GM21447 (cell line): ENCODE data around the gene NLRP6.

Experiments
- ATAC-seq: cut with Tn5 transposase; IDR thresholded peaks from one replicate; pipeline ENCODE4 v1.9.1; 2021; ENCODE audit not compliant: unreplicated experiment

The NLRP6 gene

DNA sequence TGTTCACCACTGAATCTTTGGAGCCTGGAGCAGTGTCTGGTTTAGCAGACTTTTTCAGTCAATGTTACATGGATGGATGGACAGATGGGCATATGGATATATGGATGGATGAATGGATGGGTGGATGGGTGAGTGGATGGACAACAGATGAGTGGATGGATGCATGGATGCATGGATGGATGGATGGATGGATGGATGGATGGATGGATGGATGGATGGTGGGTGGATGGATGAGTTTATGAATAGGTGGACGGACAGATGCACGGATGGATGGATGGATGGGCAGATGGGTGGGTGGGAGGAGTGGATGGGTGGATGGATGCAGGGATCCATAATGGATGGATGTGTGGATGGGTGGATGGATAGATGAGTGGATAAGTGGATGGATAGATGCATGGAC is 22.4 kb upstream of the NLRP6 start:
- ATAC-seq = no peak

DNA sequence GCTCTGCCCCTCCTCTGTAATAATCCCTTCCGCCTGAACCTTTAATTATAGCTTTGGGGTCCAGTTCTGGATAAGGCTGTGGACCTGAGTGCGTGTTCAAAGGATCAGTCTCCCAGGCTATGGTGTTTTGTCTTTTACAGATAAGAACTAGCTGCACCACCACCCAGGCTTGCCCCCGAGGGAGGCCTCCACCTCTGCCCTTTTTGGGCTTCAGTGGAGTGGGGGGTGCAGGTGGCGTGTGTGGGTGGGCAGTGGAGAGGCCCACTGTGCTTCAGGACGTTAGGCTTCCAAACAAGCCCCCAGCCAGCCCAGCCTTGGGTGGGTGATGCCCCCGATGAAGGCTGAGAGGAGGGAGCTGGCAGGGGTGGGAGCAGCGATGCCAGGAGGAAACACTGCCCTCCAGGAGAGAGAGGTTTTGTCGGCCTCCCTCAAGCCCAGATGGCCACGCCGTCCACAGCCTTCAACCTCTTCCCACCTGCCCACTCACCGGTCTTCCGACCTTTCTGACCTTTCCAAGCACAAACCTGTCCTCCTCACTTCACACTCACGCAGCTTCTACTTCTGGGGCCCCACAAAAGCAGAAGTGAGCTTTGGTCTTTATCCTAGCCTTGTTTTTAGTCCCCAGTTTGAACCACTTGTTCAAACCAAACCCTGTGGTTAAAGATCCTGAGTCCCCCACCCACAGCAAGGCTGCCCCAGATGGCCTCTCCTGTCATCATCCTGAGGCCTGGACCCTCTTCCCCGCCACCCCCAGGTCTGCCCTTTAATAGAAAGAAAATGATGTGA is 21.1 kb upstream of the NLRP6 start:
- no peak for ATAC-seq

DNA sequence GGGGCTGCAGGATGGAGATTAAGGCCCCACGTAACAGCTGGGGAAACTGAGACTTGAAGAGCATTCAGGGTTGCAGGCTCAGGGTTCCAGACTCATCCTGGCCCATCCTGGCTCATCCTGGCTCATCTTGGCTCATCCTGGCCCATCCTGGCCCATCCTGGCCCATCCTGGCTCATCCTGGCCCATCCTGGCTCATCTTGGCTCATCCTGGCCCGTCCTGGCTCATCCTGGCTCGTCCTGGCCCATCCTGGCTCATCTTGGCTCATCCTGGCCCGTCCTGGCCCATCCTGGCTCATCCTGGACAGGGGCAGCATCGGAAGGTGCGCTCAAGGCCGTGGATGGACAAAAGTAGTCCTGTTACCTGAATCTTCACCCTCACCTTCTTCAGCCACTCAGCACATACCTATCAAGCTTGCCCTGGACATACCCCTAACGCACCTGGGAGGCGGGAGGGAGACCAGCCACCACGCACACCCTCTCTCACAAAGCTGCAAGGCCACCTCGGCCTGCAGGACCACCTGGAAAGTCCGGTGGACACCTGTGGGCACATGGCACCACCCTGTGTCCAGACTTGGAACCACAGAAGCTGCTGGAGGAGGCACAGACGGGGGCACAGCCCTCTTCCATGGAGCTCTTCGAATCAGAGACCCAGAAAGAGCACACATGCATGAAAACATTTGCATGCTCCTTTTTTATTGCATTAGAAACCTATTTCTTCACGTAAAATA is 20.3 kb upstream of the NLRP6 start:
- no peak for ATAC-seq

DNA sequence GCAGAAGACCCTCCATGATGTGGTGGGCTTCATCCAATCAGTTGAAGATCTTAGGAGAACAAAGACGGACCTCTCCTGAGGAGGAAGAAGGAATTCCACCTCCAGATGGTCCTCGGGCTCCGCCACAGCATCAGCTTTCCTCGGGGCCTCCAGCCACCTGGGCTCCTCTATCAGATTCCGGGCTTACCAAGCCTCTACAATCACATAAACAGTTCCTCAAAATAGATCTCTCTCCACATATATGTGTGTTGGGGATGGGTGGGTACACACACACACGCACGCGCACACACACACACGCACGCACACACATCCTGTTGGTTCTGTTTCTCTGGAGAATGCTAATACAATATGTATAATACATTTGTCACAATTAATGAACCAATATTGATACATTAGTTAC is 18.8 kb upstream of the NLRP6 start:
- ATAC-seq = no peak

DNA sequence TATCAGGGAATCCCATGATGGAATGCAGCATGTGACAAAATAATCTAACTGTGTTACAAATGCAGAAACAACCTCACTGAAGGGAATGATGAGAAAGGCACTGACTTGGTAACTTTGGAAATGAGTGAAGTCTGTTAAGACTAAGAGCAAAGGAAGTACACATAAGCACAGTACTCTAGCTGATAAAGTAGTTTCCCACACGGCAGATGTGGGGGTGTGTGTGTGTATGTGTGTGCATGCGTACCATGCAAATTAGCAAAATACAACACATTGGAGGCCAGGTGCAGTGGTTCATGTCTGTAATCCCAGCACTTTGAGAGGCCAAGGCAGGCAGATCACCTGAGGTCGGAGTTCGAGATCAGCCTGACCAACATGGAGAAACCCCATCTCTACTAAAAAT is 16.6 kb upstream of the NLRP6 start:
- no peak for ATAC-seq

DNA sequence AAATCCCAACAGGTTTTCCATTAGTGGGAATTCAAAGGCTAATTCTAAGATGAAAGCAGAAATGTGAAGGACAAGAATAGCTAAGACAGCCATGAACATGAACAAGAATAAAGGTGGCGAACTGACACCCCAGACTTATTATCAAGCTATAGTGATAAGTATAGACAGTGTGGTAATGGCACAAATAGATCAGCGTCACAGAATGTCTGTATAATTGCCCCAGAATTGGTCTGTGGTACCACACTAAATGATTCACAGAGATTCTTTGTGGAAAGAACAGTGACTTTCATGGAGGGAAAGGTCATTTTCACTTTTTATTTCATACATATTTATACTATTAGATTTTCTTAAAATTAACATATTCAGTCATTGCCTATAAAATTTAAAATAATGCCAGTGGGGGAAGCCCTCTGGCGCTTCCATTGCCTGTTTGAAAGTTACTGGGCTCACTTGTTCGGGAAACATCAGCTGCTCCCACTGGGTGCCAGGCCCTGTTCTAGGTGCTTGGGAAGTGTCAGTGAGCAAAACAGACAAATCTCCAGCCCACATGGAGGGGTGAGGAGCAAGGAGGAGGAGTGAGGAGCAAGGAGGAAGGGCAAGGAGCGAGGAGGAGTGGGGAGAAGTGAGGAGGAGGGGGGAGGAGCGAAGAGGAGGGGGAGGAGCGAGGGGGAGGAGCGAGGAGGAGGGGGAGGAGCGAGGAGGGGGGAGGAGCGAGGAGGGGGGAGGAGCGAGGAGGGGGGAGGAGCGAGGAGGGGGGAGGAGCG is 11.3 kb upstream of the NLRP6 start:
- no peak for ATAC-seq

DNA sequence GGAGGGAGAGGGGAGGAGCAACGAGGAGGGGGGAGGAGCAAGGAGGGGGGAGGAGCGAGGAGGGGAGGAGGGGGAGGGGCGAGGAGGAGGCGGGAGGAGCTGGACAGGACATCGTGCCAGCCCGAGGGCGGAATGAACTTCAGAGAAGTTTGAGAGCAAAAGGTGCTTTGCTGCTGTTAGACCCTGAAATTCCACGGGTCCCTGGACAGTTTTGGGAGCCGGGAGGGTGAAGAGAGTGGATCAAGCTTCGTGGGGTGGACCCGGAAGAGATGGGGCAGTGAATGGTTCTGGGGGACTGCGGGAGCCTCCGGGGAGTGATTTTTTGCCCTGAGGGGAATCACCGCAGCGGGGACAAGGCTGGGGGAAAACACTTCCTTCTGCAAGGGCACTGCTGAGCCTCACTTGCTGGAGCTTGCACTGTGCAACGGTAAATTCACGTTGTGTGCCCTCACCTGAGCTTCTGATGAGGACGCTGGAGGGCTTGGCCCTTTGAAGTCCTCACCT is 10.7 kb upstream of the NLRP6 start:
- ATAC-seq = no peak

DNA sequence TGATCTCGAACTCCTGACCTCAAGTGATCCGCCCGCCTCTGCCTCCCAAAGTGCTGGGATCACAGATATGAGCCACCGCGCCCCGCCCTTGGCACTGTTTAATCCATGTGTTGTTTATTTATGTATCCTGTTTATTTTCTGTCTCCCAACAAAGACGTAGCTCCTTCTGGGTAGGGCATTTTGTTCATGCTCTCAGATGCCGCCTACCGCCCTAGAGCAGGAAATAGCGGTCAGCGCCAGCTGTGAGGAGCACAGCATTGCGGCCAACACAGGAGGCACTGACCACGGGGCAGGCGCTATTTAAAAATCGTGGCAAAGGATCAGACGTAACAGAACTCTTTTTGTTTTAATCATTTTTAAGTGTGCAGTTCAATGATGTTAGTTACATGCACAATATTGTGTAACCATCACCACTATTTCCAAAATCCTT is 9.5 kb upstream of the NLRP6 start:
- ATAC-seq = peak; percentile 44

DNA sequence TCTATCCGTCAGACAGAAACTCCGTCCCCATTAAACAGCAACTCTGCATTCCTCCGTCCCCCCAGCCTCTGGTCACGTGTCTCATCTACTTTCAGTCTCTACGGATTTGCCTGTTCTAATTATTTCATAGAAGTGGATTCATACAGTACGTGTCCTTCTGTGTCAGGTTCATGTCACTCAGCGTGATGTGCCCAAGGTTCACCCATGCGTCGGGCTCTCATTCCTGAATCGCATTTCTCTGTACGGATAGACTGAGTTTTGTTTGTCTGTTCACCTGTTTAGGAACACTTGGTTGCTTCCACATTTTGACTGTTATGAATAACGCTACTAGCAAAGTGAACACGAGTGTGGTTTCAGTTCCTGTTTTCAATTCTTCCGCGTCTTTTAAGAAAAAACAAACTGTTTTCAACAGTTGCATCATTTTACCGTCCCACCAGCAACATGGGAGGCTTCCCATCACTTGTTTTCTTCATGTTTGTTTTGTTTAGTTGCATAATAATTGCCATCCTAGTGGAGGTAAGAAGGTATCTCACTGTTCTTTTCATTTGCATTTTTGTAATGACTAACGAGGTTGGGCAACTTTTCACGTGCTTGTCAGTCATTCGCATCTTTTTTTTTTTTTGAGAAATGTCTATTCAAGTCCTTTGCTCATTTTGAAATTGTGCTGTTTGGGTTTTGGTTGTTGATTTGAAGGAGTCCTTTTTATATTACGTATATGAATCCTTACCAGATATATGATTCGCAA is 8.9 kb upstream of the NLRP6 start:
- ATAC-seq = peak; percentile 66

DNA sequence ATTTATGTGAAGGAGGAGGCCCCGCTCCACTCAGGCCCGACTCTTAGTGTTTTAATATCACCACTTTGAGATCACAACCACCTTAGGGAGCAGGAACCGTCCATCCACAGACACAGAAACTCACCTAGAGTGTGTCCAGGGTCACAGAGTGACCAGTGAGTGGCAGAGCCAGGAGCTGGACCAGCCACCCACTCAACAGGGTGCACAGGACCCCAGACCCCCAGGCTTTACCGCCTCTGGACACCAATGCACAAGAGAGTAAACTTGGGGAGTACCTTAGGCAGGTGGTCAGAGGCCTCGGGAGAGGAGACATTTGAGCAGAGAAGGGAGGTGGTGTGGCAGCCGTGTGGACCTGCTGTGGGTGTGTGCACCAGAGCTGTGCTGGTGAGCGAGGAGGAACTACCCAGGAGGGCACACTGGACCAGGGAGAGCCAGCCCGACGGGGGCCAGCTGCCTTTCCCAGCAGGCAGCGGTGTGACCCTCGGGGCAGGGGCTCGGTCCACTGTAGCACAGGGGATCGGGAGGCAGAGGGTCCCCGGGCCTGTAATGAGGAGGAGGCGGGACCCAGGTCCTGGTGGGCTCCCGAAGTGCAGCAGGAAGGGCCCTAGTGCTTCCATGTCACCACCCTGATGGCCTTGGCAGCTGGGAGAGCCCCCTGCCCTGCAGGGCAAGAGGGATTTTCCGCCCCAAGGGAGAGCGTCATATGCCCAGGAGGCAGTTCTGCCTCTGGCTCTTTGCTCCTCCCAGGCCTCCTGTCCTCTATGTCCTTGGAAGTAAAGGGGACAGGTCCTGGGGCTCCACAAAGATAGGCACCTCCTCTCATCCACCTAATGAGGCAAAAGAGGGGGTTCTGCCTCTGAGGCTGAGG is 7.5 kb upstream of the NLRP6 start:
- ATAC-seq = no peak

DNA sequence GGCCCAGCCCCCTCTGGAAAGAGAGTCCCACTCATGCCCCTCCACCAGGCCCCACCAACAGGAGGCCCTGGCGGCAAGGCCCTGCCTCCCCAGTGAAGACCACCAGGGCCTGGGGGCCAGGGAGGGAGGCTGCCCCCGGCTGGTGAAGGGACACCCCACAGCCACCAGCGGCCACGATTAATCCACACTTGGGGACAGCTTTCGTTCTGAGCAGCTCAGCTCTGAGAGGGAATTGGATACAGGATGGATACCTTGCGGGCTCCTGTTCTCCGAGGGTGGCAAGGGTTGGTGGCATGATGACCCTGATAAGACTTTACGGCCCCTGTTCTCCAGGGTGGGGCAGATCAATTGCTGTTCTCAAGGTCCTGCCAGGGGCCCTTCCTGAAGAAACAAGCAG is 6.9 kb upstream of the NLRP6 start:
- ATAC-seq = no peak

DNA sequence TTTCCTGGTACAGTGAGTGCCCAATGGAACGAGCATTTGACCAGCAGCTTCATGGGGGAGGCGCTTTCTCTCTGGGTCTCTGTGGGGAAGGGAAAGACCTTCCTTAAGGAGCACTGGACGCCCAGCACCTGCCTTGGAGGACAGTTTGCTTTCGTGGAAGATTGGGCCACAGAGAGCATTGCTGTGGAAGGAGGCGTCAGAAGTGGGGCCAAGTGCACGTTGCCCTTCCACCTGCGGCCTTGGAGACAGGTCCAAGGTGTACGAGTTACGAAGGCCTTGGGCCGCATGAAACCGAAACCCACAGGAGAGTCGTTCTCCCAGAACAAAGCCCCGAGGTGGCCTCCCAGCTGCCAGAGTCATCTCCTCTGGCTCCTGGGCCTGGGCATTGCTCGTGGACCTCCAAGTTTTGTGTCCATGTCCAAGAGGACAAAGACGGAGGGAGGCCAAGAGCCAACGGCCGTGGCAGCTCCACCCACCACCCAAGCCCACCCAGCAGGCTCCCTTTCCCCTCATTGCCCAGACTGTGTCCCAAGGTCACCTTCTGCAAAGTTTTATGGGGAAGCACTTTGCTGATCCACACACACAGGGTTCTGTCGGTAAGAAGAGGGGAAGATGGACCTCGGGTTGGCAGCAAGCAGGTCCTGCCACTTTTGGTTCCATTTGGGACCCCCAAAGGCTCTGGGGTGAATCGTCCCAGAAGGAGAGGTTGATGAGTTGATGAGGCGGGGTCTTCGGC is 5.8 kb upstream of the NLRP6 start:
- no peak for ATAC-seq

DNA sequence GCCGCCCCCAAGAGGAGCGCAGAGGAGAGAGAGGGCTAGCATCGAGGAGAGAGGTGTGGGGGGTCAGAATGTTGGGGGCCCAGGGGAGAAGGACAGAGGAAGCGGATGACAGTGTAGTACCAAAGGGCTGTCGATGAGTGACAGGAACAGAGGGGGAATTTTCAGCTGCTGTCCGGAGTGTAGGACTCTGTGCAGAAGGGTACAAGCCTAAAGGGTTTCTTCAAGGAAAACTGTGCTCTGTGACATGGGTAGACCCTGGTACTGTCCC is 5.3 kb upstream of the NLRP6 start:
- ATAC-seq = no peak

DNA sequence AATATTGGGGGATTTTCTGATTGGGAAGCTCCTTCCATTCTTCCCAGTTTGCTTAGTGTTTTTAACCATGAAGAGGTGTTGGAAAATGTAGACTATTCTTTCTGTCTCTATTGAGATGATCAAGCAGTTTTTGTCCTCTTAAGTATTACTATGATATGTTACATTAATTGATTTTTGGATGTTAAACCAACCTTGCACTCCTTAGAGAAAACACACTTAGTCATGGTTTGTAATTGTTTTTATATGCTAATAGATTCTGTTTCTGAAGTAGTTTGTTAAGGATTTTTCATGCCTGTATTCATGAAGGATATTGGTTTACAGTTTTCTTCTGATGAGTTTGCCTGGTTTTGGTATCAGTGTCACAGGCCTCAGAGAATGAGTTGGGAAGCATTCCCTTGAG is 2.0 kb upstream of the NLRP6 start:
- ATAC-seq = no peak

DNA sequence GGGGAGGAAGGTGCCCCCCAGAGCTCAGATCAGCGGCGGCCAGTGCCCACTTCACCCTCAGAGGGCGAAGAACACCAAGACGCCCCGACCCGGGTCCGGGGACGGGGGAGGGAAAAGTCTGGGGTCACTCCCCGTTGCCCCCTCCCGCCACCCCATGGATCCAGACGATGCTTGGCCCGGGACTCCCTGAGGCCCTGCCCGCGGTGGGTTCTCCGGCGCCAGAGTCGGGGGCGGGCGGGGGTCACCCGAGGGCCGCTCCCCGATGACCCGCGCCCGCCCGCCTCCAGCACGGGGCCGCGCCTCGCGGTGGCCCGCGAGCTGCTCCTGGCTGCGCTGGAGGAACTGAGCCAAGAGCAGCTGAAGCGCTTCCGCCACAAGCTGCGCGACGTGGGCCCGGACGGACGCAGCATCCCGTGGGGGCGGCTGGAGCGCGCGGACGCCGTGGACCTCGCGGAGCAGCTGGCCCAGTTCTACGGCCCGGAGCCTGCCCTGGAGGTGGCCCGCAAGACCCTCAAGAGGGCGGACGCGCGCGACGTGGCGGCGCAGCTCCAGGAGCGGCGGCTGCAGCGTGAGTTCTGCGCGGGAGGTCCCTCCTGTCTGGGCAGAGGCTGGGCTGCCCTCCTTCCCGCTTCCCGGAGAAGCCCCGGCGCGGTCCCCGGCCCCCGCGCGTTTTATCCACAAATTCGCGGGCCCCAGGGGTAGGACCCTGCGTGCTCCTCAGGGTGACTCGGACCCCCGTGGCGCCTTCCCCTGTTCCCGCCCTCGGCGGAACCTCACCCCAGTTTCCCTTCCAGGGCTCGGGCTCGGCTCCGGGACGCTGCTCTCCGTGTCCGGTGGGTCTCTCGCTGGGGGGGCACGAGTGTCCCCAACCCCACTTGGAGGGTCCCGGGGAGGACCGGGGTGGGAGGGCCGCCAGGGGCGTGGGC is 1.1 kb downstream of the NLRP6 start:
- ATAC-seq = no peak

DNA sequence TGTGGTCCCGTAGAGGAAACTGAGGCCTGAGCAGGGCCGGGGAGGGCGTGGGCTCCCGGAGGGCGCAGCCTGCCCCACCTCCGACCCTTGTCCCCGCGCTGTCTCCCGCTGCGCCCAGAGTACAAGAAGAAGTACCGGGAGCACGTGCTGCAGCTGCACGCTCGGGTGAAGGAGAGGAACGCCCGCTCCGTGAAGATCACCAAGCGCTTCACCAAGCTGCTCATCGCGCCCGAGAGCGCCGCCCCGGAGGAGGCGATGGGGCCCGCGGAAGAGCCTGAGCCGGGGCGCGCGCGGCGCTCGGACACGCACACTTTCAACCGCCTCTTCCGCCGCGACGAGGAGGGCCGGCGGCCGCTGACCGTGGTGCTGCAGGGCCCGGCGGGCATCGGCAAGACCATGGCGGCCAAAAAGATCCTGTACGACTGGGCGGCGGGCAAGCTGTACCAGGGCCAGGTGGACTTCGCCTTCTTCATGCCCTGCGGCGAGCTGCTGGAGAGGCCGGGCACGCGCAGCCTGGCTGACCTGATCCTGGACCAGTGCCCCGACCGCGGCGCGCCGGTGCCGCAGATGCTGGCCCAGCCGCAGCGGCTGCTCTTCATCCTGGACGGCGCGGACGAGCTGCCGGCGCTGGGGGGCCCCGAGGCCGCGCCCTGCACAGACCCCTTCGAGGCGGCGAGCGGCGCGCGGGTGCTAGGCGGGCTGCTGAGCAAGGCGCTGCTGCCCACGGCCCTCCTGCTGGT is 1.9 kb downstream of the NLRP6 start:
- ATAC-seq = no peak

DNA sequence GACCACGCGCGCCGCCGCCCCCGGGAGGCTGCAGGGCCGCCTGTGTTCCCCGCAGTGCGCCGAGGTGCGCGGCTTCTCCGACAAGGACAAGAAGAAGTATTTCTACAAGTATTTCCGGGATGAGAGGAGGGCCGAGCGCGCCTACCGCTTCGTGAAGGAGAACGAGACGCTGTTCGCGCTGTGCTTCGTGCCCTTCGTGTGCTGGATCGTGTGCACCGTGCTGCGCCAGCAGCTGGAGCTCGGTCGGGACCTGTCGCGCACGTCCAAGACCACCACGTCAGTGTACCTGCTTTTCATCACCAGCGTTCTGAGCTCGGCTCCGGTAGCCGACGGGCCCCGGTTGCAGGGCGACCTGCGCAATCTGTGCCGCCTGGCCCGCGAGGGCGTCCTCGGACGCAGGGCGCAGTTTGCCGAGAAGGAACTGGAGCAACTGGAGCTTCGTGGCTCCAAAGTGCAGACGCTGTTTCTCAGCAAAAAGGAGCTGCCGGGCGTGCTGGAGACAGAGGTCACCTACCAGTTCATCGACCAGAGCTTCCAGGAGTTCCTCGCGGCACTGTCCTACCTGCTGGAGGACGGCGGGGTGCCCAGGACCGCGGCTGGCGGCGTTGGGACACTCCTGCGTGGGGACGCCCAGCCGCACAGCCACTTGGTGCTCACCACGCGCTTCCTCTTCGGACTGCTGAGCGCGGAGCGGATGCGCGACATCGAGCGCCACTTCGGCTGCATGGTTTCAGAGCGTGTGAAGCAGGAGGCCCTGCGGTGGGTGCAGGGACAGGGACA is 2.7 kb downstream of the NLRP6 start:
- ATAC-seq = no peak
